Right lobe of liver (tissue), 6 donors: ENCODE measurements around the gene HLF. TPM values are rescaled to one million over a fixed set of nuclear protein-coding genes. Genes with fewer than 3 reads are reported as not detected.
A peak's percentile ranks its signal among the peaks of the same experiment; 100 is the strongest.

Source experiments
- ATAC-seq, 4 donors: fragments of 200-7000 bp; cut with Tn5 transposase; one replicate each; pipeline ENCODE4 v1.9.1; 2020; ENCODE audit warnings: mild to moderate bottlenecking in 4 of 4, moderate library complexity in 4 of 4
- DNase-seq, 3 donors: peaks; one replicate each; pipeline ENCODE4 v3.0.0-alpha.2; 2020
- H3K27ac ChIP-seq, 3 donors: fragments of 200-600 bp; one replicate each; pipeline ENCODE4 v1.8.0; 2022
- H3K27me3 ChIP-seq, 2 donors: fragments of 200-600 bp; one replicate each; pipeline ENCODE4 v1.8.0; 2022
- H3K36me3 ChIP-seq, 4 donors: fragments of 200-600 bp; sonication (generic) in 1 of 4; one replicate each; pipeline versions ENCODE4 v1.5.1 to v1.8.0; 2017 to 2022; ENCODE audit warnings: control low read depth in 1 of 4
- H3K4me1 ChIP-seq, 4 donors: fragments of 200-600 bp; sonication (generic) in 1 of 4; one replicate each; pipeline versions ENCODE4 v1.5.1 to v1.8.0; 2017 to 2022; ENCODE audit warnings: control low read depth in 1 of 4
- H3K4me3 ChIP-seq, 3 donors: fragments of 200-600 bp; one replicate each; pipeline ENCODE4 v1.8.0; 2022
- H3K9me3 ChIP-seq, 4 donors: fragments of 200-600 bp; sonication (generic) in 1 of 4; one replicate each; pipeline versions ENCODE4 v1.5.1 to v1.8.0; 2017 to 2022; ENCODE audit warnings: control low read depth in 1 of 4
- CTCF ChIP-seq, 4 donors: fragments of 200-600 bp in 3 of 4; fragments of 450-650 bp in 1 of 4; IDR thresholded peaks; one replicate each; pipeline versions ENCODE4 v1.5.1 to v1.8.0; 2016 to 2022; ENCODE audit warnings: antibody characterized with exemption in 4 of 4, mild to moderate bottlenecking in 2 of 4
- POLR2A ChIP-seq: fragments of 450-650 bp; IDR thresholded peaks from one replicate; pipeline ENCODE4 v1.6.1; 2017; ENCODE audit warnings: antibody characterized with exemption, mild to moderate bottlenecking
- WGBS: methylation state at CpG from one replicate; pipeline ENCODE4 v1.1.6; 2018; ENCODE audit warnings: low coverage, low lambda C conversion rate; ENCODE audit not compliant: insufficient coverage; ENCODE audit errors: missing lambda C conversion rate; 5-methylcytosine and 5-hydroxymethylcytosine counted together
- intact Hi-C, 2 donors: fragments of 100-400 bp; cut with DNase I; formaldehyde crosslinking; loops; one replicate each; pipeline versions ENCODE4 v1.11.2 to v1.14.1; 2022
- total RNA-seq, 6 experiments: library from RNA; depleted of rRNA in 2 of 6; stranded (reverse); fragments of >200 nt in 2 of 6; fragmentation: NEBNext Ultra II Directional in 3 of 6; extraction: Animal tissue kit (Norgen Biotek cat#: 25700) in 3 of 6; gene quantifications; one replicate each; pipeline versions ENCODE4 v1.1.0 to v1.2.4, GENCODE V29; 2016 to 2023
- donor health status: DM: no; HTN: yes; CAD: no.
- donor health status: DM: no; HTN: no; CAD: no.
- donor health status: DM: no; HTN: no; CAD: no.
- donor health status: DM: no; HTN: yes; CAD: no.
- donor health status: DM: no; HTN: yes; CAD: no.

HLF gene
- total RNA-seq, 6 experiments from 2014 or later, result 16.4 to 96.9 (median 42.6) TPM

GRCh38 chr17:55299162-55299838, 34.5 kb downstream of the HLF start:
- ATAC-seq (no peak), DNase-seq (no peak)
- intact Hi-C loops, result no loop called here
- H3K36me3 ChIP-seq, result no peaks in the 10 kb centered on the region
- peak overlapping the region in 1 of 3 donors; percentile 86 for H3K27ac ChIP-seq
- TF ChIP-seq POLR2A (no peak), CTCF (IDR thresholded peaks at IDR 0.05) (no peak)
- no peaks in the 10 kb centered on the region for H3K9me3 ChIP-seq
- H3K4me3 ChIP-seq, result no peak overlapping the region
- 91% methylated on average over 10 of the region's 10 CpGs for WGBS
- peaks cover 0 to 66% (median 25%) of the 10 kb centered on the region in 4 donors for H3K4me1 ChIP-seq
- H3K27me3 ChIP-seq, result no peaks in the 10 kb centered on the region

- Histone ChIP-seq H3K9me3 (no peaks in the 10 kb centered on the region), H3K27ac (peak overlapping the region in 2 of 3 donors; percentile 16 to 86), H3K36me3 (no peaks in the 10 kb centered on the region), H3K4me1 (peaks cover 0 to 68% (median 25%) of the 10 kb centered on the region in 4 donors), H3K4me3 (no peak overlapping the region), H3K27me3 (no peaks in the 10 kb centered on the region)
- DNase-seq, result no peak
- intact Hi-C loops, result no loop called here
- TF ChIP-seq POLR2A, result no peak
- no peak for TF ChIP-seq CTCF (IDR thresholded peaks at IDR 0.05)
- ATAC-seq, result no peak
- 92% methylated on average over 4 of the region's 4 CpGs for WGBS
These were observed 35.1 kb downstream of the HLF start for GRCh38 chr17:55299890-55300289.

GRCh38 chr17:55300479-55301290, 35.9 kb downstream of the HLF start:
- TF ChIP-seq POLR2A (no peak), CTCF (IDR thresholded peaks at IDR 0.05) (no peak)
- 28% methylated on average over 4 of the region's 6 CpGs for WGBS
- Histone ChIP-seq H3K36me3 (no peaks in the 10 kb centered on the region), H3K27me3 (no peaks in the 10 kb centered on the region), H3K27ac (peak overlapping the region in 2 of 3 donors; percentile 51 to 86), H3K4me3 (no peak overlapping the region), H3K4me1 (peaks cover 0 to 68% (median 26%) of the 10 kb centered on the region in 4 donors), H3K9me3 (no peaks in the 10 kb centered on the region)
- DNase-seq, result no peak
- intact Hi-C loops, result no loop called here
- ATAC-seq, result peak; percentile 31 to 55 (median 40)

- Histone ChIP-seq H3K4me3 (no peak overlapping the region), H3K4me1 (peaks cover 0 to 68% (median 25%) of the 10 kb centered on the region in 4 donors), H3K36me3 (no peaks in the 10 kb centered on the region), H3K27me3 (no peaks in the 10 kb centered on the region), H3K9me3 (no peaks in the 10 kb centered on the region), H3K27ac (peak overlapping the region in 2 of 3 donors; percentile 59 to 86)
- WGBS, result 63% methylated on average over 5 of the region's 6 CpGs
- TF ChIP-seq CTCF (IDR thresholded peaks at IDR 0.05) (peak in 1 of 4 donors; percentile 7), POLR2A (no peak)
- peak in 1 of 3 donors; percentile 84 for DNase-seq
- intact Hi-C loops, result no loop called here
- peak; percentile 73 to 77 (median 74) for ATAC-seq
These were observed 37.0 kb downstream of the HLF start for GRCh38 chr17:55301521-55302406.
